HG03045 (cell line): ENCODE measurements around the gene TEAD3.

Experiments
- ATAC-seq: cut with Tn5 transposase; IDR thresholded peaks from one replicate; pipeline ENCODE4 v1.9.1; 2021; ENCODE audit warnings: mild to moderate bottlenecking, moderate library complexity; ENCODE audit not compliant: unreplicated experiment

Gene TEAD3

GRCh38 chr6:35477028-35477427, 19.9 kb downstream of the TEAD3 start:
- ATAC-seq: no peak

- ATAC-seq: no peak
Measured at GRCh38 chr6:35476004-35476403, 20.9 kb downstream of the TEAD3 start.

- ATAC-seq: no peak
Measured at GRCh38 chr6:35475573-35475972, 21.3 kb downstream of the TEAD3 start.

- ATAC-seq: no peak
Measured at GRCh38 chr6:35474942-35475570, 21.8 kb downstream of the TEAD3 start.

- no peak for ATAC-seq
Measured at GRCh38 chr6:35474131-35474941, 22.5 kb downstream of the TEAD3 start.

- ATAC-seq: no peak
Measured at GRCh38 chr6:35473850-35474130, 23.1 kb downstream of the TEAD3 start.

- no peak for ATAC-seq
Measured at GRCh38 chr6:35473075-35473849, 23.6 kb downstream of the TEAD3 start.

GRCh38 chr6:35471836-35472345, 25.0 kb downstream of the TEAD3 start:
- ATAC-seq: no peak

GRCh38 chr6:35470663-35471120, 26.2 kb downstream of the TEAD3 start:
- no peak for ATAC-seq

- no peak for ATAC-seq
Measured at GRCh38 chr6:35469751-35470662, 26.9 kb downstream of the TEAD3 start.

- peak; percentile 5 for ATAC-seq
Measured at GRCh38 chr6:35468980-35469750, 27.7 kb downstream of the TEAD3 start.

GRCh38 chr6:35468181-35468979, 28.5 kb downstream of the TEAD3 start, which contains the start of gene RPL10A:
RPL10A (plus strand) TSS chr6:35468401; CDS start chr6:35468435, 34 bp downstream.
- ATAC-seq: peak; percentile 73

GRCh38 chr6:35465646-35466045, 31.2 kb downstream of the TEAD3 start:
- ATAC-seq: no peak

GRCh38 chr6:35463292-35463691, 33.6 kb downstream of the TEAD3 start:
- no peak for ATAC-seq

- no peak for ATAC-seq
Measured at GRCh38 chr6:35461270-35461669, 35.6 kb downstream of the TEAD3 start.

GRCh38 chr6:35457907-35458306, 39.0 kb downstream of the TEAD3 start:
- no peak for ATAC-seq

- ATAC-seq: no peak
Measured at GRCh38 chr6:35454391-35455110, 42.3 kb downstream of the TEAD3 start.

GRCh38 chr6:35453236-35453635, 43.6 kb downstream of the TEAD3 start:
- ATAC-seq: no peak
